Activated T-helper 2 cell treated with anti-CD3 and anti-CD28 coated beads, Interferon-gamma antibody, Interleukin-2, Interleukin-4, amounts not matched to agents 10 μg/mL and 5 μg/mL and 100 μg/mL, durations not matched to agents 14 hours and 24 hours and 36 hours (primary cell): ENCODE data around the gene CNPY1. TPM values are rescaled to one million over a fixed set of nuclear protein-coding genes. Genes with fewer than 3 reads are reported as not detected.
A peak's percentile ranks its signal among the peaks of the same experiment; 100 is the strongest.
"Not testable (repeated sequence)": the region's sequence is repeated elsewhere in the genome, so short reads cannot be mapped to it uniquely, and the experiment has no call there.

Experiments used
- DNase-seq: peaks from one replicate; pipeline ENCODE4 v3.0.0; 2021; ENCODE audit warnings: low spot score
- H3K27ac Mint-ChIP-seq: one replicate; pipeline ENCODE4 v1.8.0; 2021; ENCODE audit warnings: mixed read lengths
- H3K27me3 Mint-ChIP-seq: one replicate; pipeline ENCODE4 v1.8.0; 2021; ENCODE audit warnings: low read depth, mixed read lengths
- H3K36me3 Mint-ChIP-seq: one replicate; pipeline ENCODE4 v1.8.0; 2021; ENCODE audit warnings: low read depth, mixed read lengths
- H3K4me1 Mint-ChIP-seq: one replicate; pipeline ENCODE4 v1.8.0; 2021; ENCODE audit warnings: low read depth, mixed read lengths
- H3K4me3 Mint-ChIP-seq: one replicate; pipeline ENCODE4 v1.8.0; 2021; ENCODE audit warnings: low read depth, mild to moderate bottlenecking, moderate library complexity, mixed read lengths
- H3K9me3 Mint-ChIP-seq: one replicate; pipeline ENCODE4 v1.8.0; 2021; ENCODE audit warnings: mixed read lengths
- intact Hi-C: fragments of 100-400 bp; cut with micrococcal nuclease; formaldehyde crosslinking; loops from one replicate; pipeline ENCODE4 v1.15.1; 2023
- total RNA-seq: library from RNA; stranded (reverse); gene quantifications from 2 replicates; pipeline ENCODE4 v1.2.3, GENCODE V29; 2022

Gene CNPY1
- total RNA-seq: not detected in 2 replicates

GRCh38 chr7:155546449-155546848 is at the start of gene CNPY1:
Gene CNPY1, minus strand, starts transcription at chr7:155546559. Its CDS starts 630 bp downstream, at chr7:155545929.
- H3K4me1 Mint-ChIP-seq, H3K27ac Mint-ChIP-seq, H3K36me3 Mint-ChIP-seq, H3K4me3 Mint-ChIP-seq, intact Hi-C loops, DNase-seq, H3K27me3 Mint-ChIP-seq, H3K9me3 Mint-ChIP-seq: not testable (repeated sequence)

GRCh38 chr7:155594961-155595366 is 48.6 kb upstream of the CNPY1 start:
- H3K4me3 Mint-ChIP-seq: no peak overlapping the region
- intact Hi-C loops: loop anchor here (10.0 kb wide), 1 partner anchor 110 kb away; no protein-coding TSS in a partner anchor
- peaks cover 19% of the 10 kb centered on the region for H3K27me3 Mint-ChIP-seq
- H3K9me3 Mint-ChIP-seq: no peaks in the 10 kb centered on the region
- no peak overlapping the region for H3K27ac Mint-ChIP-seq
- no peak for DNase-seq
- H3K36me3 Mint-ChIP-seq: no peaks in the 10 kb centered on the region
- peaks cover 14% of the 10 kb centered on the region for H3K4me1 Mint-ChIP-seq

GRCh38 chr7:155594163-155594732 is 47.9 kb upstream of the CNPY1 start:
- Mint-ChIP-seq H3K27me3 (peaks cover 12% of the 10 kb centered on the region), H3K36me3 (no peaks in the 10 kb centered on the region), H3K27ac (no peak overlapping the region), H3K9me3 (no peaks in the 10 kb centered on the region), H3K4me1 (peaks cover 14% of the 10 kb centered on the region), H3K4me3 (no peak overlapping the region)
- no peak for DNase-seq
- intact Hi-C loops: loop anchor here (10.0 kb wide), 1 partner anchor 111 kb away; no protein-coding TSS in a partner anchor

GRCh38 chr7:155593461-155594162 is 47.3 kb upstream of the CNPY1 start:
- H3K27me3 Mint-ChIP-seq: peaks cover 7% of the 10 kb centered on the region
- intact Hi-C loops: loop anchor here (10.0 kb wide), 1 partner anchor 111 kb away; no protein-coding TSS in a partner anchor
- no peak for DNase-seq
- no peak overlapping the region for H3K27ac Mint-ChIP-seq
- no peaks in the 10 kb centered on the region for H3K9me3 Mint-ChIP-seq
- no peak overlapping the region for H3K4me3 Mint-ChIP-seq
- H3K4me1 Mint-ChIP-seq: peaks cover 10% of the 10 kb centered on the region
- H3K36me3 Mint-ChIP-seq: no peaks in the 10 kb centered on the region

GRCh38 chr7:155591055-155591775 is 44.9 kb upstream of the CNPY1 start:
- Mint-ChIP-seq H3K9me3 (no peaks in the 10 kb centered on the region), H3K4me1 (peaks cover 3% of the 10 kb centered on the region), H3K36me3 (no peaks in the 10 kb centered on the region), H3K27me3 (peaks cover 11% of the 10 kb centered on the region), H3K27ac (no peak overlapping the region), H3K4me3 (no peak overlapping the region)
- DNase-seq: no peak
- intact Hi-C loops: loop anchor here (10.0 kb wide), 1 partner anchor 114 kb away; no protein-coding TSS in a partner anchor

- H3K27ac Mint-ChIP-seq: no peak overlapping the region
- no peak overlapping the region for H3K4me3 Mint-ChIP-seq
- intact Hi-C loops: loop anchor here (10.0 kb wide), 1 partner anchor 114 kb away; no protein-coding TSS in a partner anchor
- peaks cover 3% of the 10 kb centered on the region for H3K4me1 Mint-ChIP-seq
- DNase-seq: peak; percentile 22
- peaks cover 17% of the 10 kb centered on the region for H3K27me3 Mint-ChIP-seq
- H3K36me3 Mint-ChIP-seq: no peaks in the 10 kb centered on the region
- H3K9me3 Mint-ChIP-seq: no peaks in the 10 kb centered on the region
Measured at GRCh38 chr7:155590215-155591018, 44.1 kb upstream of the CNPY1 start.

GRCh38 chr7:155589001-155589980 is 42.9 kb upstream of the CNPY1 start:
- intact Hi-C loops: no loop called here
- no peaks in the 10 kb centered on the region for H3K36me3 Mint-ChIP-seq
- H3K9me3 Mint-ChIP-seq: no peaks in the 10 kb centered on the region
- H3K4me3 Mint-ChIP-seq: no peak overlapping the region
- H3K27me3 Mint-ChIP-seq: peaks cover 24% of the 10 kb centered on the region
- H3K27ac Mint-ChIP-seq: no peak overlapping the region
- H3K4me1 Mint-ChIP-seq: peaks cover 3% of the 10 kb centered on the region
- DNase-seq: no peak

- H3K27me3 Mint-ChIP-seq: peaks cover 27% of the 10 kb centered on the region
- no peak for DNase-seq
Measured at GRCh38 chr7:155588468-155588998, 42.2 kb upstream of the CNPY1 start.

GRCh38 chr7:155587486-155587885 is 41.1 kb upstream of the CNPY1 start:
- DNase-seq: no peak
- Mint-ChIP-seq H3K36me3 (no peaks in the 10 kb centered on the region), H3K9me3 (no peaks in the 10 kb centered on the region), H3K27ac (no peak overlapping the region), H3K27me3 (peaks cover 34% of the 10 kb centered on the region), H3K4me3 (no peak overlapping the region), H3K4me1 (peaks cover 3% of the 10 kb centered on the region)
- intact Hi-C loops: no loop called here

More at GRCh38 chr7:155588468-155588998, 42.2 kb upstream of the CNPY1 start:
- peaks cover 3% of the 10 kb centered on the region for H3K4me1 Mint-ChIP-seq
- H3K9me3 Mint-ChIP-seq: no peaks in the 10 kb centered on the region
- intact Hi-C loops: no loop called here
- H3K4me3 Mint-ChIP-seq: no peak overlapping the region
- no peak overlapping the region for H3K27ac Mint-ChIP-seq
- H3K36me3 Mint-ChIP-seq: no peaks in the 10 kb centered on the region

- H3K4me1 Mint-ChIP-seq: peaks cover 3% of the 10 kb centered on the region
- peaks cover 35% of the 10 kb centered on the region for H3K27me3 Mint-ChIP-seq
Measured at GRCh38 chr7:155586843-155587440, 40.6 kb upstream of the CNPY1 start.

GRCh38 chr7:155585951-155586350 is 39.6 kb upstream of the CNPY1 start:
- intact Hi-C loops: no loop called here
- no peak overlapping the region for H3K27ac Mint-ChIP-seq
- H3K27me3 Mint-ChIP-seq: peaks cover 35% of the 10 kb centered on the region
- H3K9me3 Mint-ChIP-seq: no peaks in the 10 kb centered on the region
- peaks cover 3% of the 10 kb centered on the region for H3K4me1 Mint-ChIP-seq
- no peak overlapping the region for H3K4me3 Mint-ChIP-seq
- no peak for DNase-seq
- no peaks in the 10 kb centered on the region for H3K36me3 Mint-ChIP-seq

More at GRCh38 chr7:155586843-155587440, 40.6 kb upstream of the CNPY1 start:
- no peak for DNase-seq
- no peaks in the 10 kb centered on the region for H3K36me3 Mint-ChIP-seq
- H3K27ac Mint-ChIP-seq: no peak overlapping the region
- no peak overlapping the region for H3K4me3 Mint-ChIP-seq
- H3K9me3 Mint-ChIP-seq: no peaks in the 10 kb centered on the region
- intact Hi-C loops: no loop called here
